ENCODE data around the gene CYP26C1. TPM values are rescaled to one million over a fixed set of nuclear protein-coding genes. Genes with fewer than 3 reads are reported as not detected.

The CYP26C1 gene
- total and polyA plus RNA-seq, 4 donors: 0.21 to 0.23 TPM; not detected in 2

DNA sequence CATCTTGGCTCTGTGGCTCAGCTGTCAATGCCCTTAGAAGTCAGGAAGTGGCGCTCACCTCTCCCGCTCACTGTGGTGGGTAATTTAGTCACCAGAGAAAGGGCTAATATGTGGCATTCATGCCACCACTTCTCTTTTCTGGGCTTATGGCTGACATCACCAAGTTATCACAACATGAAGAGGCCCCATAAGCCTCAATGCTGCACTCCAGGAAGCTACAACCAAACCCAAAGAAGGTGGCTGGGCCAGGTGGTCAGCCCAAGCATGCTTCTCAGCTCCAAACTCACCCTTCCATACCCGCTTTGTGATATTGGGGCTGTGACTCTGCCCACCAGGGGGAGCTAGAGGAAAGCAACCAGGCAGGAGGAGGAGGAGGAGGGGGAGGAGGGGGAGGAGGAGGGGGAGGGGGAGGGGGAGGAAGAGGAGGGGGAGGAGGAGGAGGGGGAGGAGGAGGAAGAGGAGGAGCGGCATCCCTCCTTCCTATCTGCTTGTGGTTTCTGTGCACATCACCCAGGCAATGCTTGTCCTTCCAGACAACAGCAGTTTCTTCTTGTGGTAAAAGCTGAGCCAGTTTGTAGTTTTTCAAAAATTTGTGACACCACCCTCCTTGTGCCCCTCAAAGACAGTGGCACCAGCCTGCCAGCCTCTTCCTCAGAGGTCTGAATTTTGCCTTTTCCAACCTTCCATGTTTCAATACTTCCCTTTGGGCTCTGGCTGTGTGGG lies 55.2 kb downstream of the CYP26C1 start:
- H3K36me3 ChIP-seq (ENCODE audit: control insufficient read depth in 1 of 2, insufficient read depth in 2 of 2, low read length in 1 of 2): no peaks in the 10 kb centered on the region
- intact Hi-C loops (cut with DNase I): loop anchor here (5.0 to 10.0 kb wide), 2 partner anchors 169 to 171 kb away; no protein-coding TSS in a partner anchor
- H3K27ac ChIP-seq (ENCODE audit: low read depth in 1 of 2, low read length in 2 of 2): no peak overlapping the region
- DNase-seq (peak; percentile 82 to 86), ATAC-seq (ENCODE audit: low FRiP score) (peak; percentile 80)
- H3K9me3 ChIP-seq (ENCODE audit: control insufficient read depth, low read length): peaks cover under 1% of the 10 kb centered on the region
- no peaks in the 10 kb centered on the region for H3K27me3 ChIP-seq (ENCODE audit: control insufficient read depth in 1 of 2, insufficient read depth in 2 of 2, low read length in 1 of 2)
- H3K4me3 ChIP-seq (ENCODE audit: low read length in 2 of 2): no peak overlapping the region
- WGBS, 2 donors: 83 to 95% methylated on average over 2 to 4 of the region's 4 CpGs
- H3K4me1 ChIP-seq (ENCODE audit: control insufficient read depth in 1 of 2, insufficient read depth in 2 of 2, low read length in 2 of 2): no peaks in the 10 kb centered on the region

Other genes with a start within 250 kb of the CYP26C1 start
- 10 to 100 TPM; 16.2 to 17.6 TPM for gene EXOC6, start 212.3 kb upstream of the CYP26C1 start, total RNA-seq
- 1 to 10 TPM; 3.0 to 4.8 TPM for gene EXOC6, start 212.3 kb upstream of the CYP26C1 start, polyA plus RNA-seq
- gene CYP26A1, start 13.1 kb downstream of the CYP26C1 start, total RNA-seq: not detected
- not detected for gene CYP26A1, start 13.1 kb downstream of the CYP26C1 start, polyA plus RNA-seq

Measured in aorta (tissue), 5 donors.